ENCODE measurements around the gene CMTM7. TPM values are rescaled to one million over a fixed set of nuclear protein-coding genes. Genes with fewer than 3 reads are reported as not detected.

Gene CMTM7
- total and polyA plus RNA-seq, 2 of the 13 experiments (the other 11 are each of a cell fraction or from before 2014, with no cell fraction given) = 20.9 to 21.4 TPM

DNA sequence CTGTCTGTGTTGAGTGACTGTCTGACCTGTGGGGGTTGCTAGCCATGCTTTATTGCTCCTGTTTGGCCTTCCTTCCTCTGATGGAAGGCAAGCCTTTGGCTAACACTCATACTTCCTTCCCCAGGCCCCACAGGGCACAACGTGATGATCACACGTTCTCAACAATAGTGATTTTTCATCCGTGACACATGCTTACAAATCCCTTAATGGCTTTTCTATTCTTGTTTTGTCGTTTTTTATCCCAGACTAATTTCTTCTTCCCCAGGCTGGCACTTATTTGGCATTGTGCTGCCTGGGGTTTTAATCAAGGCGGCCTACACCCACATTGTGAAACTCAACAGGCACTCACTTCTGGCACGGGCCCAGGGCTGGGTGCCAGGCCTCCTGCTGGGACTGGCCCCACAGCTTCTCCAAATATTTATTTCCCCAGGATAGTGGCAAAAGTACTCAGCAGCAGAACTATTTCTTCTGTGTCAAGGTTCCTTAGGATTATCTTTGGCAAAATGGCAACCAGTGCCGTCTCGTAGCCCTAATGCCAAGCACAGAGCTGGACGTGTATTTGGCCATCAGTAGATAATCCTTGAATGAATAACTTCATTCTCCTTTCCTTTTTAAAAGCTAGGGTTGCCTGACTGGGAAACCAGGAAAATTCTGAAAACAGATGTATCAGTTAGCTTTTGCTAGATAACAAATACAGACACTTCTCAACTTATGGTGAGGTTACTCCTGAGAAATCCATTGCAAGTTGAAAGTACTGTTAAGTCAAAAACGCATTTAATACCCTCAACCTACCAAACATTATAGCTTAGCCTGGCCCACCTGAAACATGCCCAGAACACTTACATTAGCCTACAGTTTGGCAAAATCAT lies 30.6 kb downstream of the CMTM7 start:
- peaks cover 9% of the 10 kb centered on the region for H3K9me3 ChIP-seq (ENCODE audit: low read length)
- no peak overlapping the region for H3K4me3 ChIP-seq (replicated peaks in 1 of 3; ENCODE audit: insufficient read depth in 1 of 3, low read depth in 2 of 3, low read length in 3 of 3)
- FAIRE-seq (no peak), ATAC-seq (no peak), DNase-seq (ENCODE audit: low spot score) (no peak)
- TF ChIP-seq FOXA1 (IDR thresholded peaks at IDR 0.05) (no peak), FOXA1 (CRISPR knock-in tag; IDR thresholded peaks at IDR 0.05) (no peak), RBAK (CRISPR knock-in tag; IDR thresholded peaks at IDR 0.05) (peak; percentile 83)
- H3K36me3 ChIP-seq (replicated peaks in 1 of 2; ENCODE audit: control insufficient read depth in 1 of 2, insufficient read depth in 2 of 2, low read length in 2 of 2) = no peaks in the 10 kb centered on the region
- ChIA-PET CTCF (ENCODE audit: low intra/inter-chr PET ratio, low total read pairs) (no interaction called here), POLR2A (no interaction called here)
- H3K4me2 ChIP-seq (ENCODE audit: low read depth, low read length) = no peak overlapping the region
- WGBS (ENCODE audit: low lambda C conversion rate) = 94% methylated on average over 10 of the region's 10 CpGs
- no peaks in the 10 kb centered on the region for H4K20me1 ChIP-seq (ENCODE audit: insufficient read depth, low read length)
- H2AFZ ChIP-seq (ENCODE audit: low read length) = no peak overlapping the region
- no peak overlapping the region for H3K9ac ChIP-seq (ENCODE audit: insufficient read depth, low read depth, low read length)
- no peak overlapping the region for H3K27ac ChIP-seq (ENCODE audit: extremely low read length, insufficient read depth, low read length)
- peaks cover 47% of the 10 kb centered on the region for H3K4me1 ChIP-seq (ENCODE audit: insufficient read depth, low read length)
- no TSS peak for BruUV-seq (replicated peaks)
- H3K27me3 ChIP-seq (ENCODE audit: control insufficient read depth in 1 of 2, insufficient read depth in 2 of 2, low read length in 2 of 2) = no peaks in the 10 kb centered on the region
- peaks cover 53% of the 10 kb centered on the region for H3K79me2 ChIP-seq (ENCODE audit: insufficient read depth, low read length)
- in situ Hi-C loops (cut with HindIII; ENCODE audit: extremely low pct_ligation_motif_present, low pct_unique_long_range_greater_than_20kb) = no loop called here
- intact Hi-C loops (cut with micrococcal nuclease; ENCODE audit: unreplicated experiment) = loop anchor here (2.0 kb wide), 1 partner anchor 73 kb away; no protein-coding TSS in a partner anchor

GRCh38 chr3:32422943-32423342 lies 31.3 kb downstream of the CMTM7 start:
- FAIRE-seq (no peak), DNase-seq (ENCODE audit: low spot score) (no peak), ATAC-seq (no peak)
- no peak overlapping the region for H3K27ac ChIP-seq (ENCODE audit: extremely low read length, insufficient read depth, low read length)
- 89% methylated on average over 2 of the region's 2 CpGs for WGBS (ENCODE audit: low lambda C conversion rate)
- H3K4me2 ChIP-seq (ENCODE audit: low read depth, low read length) = no peak overlapping the region
- no peaks in the 10 kb centered on the region for H3K27me3 ChIP-seq (ENCODE audit: control insufficient read depth in 1 of 2, insufficient read depth in 2 of 2, low read length in 2 of 2)
- no peaks in the 10 kb centered on the region for H3K36me3 ChIP-seq (replicated peaks in 1 of 2; ENCODE audit: control insufficient read depth in 1 of 2, insufficient read depth in 2 of 2, low read length in 2 of 2)
- peaks cover 52% of the 10 kb centered on the region for H3K4me1 ChIP-seq (ENCODE audit: insufficient read depth, low read length)
- in situ Hi-C loops (cut with HindIII; ENCODE audit: extremely low pct_ligation_motif_present, low pct_unique_long_range_greater_than_20kb) = no loop called here
- intact Hi-C loops (cut with micrococcal nuclease; ENCODE audit: unreplicated experiment) = no loop called here
- CTCF ChIA-PET (ENCODE audit: low intra/inter-chr PET ratio, low total read pairs) = no interaction called here
- no peak overlapping the region for H2AFZ ChIP-seq (ENCODE audit: low read length)
- BruUV-seq (replicated peaks) = no TSS peak
- peaks cover 9% of the 10 kb centered on the region for H3K9me3 ChIP-seq (ENCODE audit: low read length)
- H3K9ac ChIP-seq (ENCODE audit: insufficient read depth, low read depth, low read length) = no peak overlapping the region
- H3K79me2 ChIP-seq (ENCODE audit: insufficient read depth, low read length) = peaks cover 56% of the 10 kb centered on the region
- H3K4me3 ChIP-seq (replicated peaks in 1 of 3; ENCODE audit: insufficient read depth in 1 of 3, low read depth in 2 of 3, low read length in 3 of 3) = no peak overlapping the region
- no peaks in the 10 kb centered on the region for H4K20me1 ChIP-seq (ENCODE audit: insufficient read depth, low read length)
- POLR2A ChIA-PET = no interaction called here
- TF ChIP-seq SETDB1 (CRISPR knock-in tag; IDR thresholded peaks at IDR 0.05; ENCODE audit: borderline replicate concordance) = no peak
- TF ChIP-seq ZNF205 (CRISPR knock-in tag; IDR thresholded peaks at IDR 0.05) = no peak
- TF ChIP-seq FOXC1 (CRISPR knock-in tag; IDR thresholded peaks at IDR 0.05; ENCODE audit: borderline replicate concordance) = no peak
- no peak for TF ChIP-seq KLF12 (CRISPR knock-in tag; IDR thresholded peaks at IDR 0.05; ENCODE audit: borderline replicate concordance)
- no peak for TF ChIP-seq ARID2 (CRISPR knock-in tag; IDR thresholded peaks at IDR 0.05; ENCODE audit: borderline replicate concordance)
- TF ChIP-seq, protein P1, sequence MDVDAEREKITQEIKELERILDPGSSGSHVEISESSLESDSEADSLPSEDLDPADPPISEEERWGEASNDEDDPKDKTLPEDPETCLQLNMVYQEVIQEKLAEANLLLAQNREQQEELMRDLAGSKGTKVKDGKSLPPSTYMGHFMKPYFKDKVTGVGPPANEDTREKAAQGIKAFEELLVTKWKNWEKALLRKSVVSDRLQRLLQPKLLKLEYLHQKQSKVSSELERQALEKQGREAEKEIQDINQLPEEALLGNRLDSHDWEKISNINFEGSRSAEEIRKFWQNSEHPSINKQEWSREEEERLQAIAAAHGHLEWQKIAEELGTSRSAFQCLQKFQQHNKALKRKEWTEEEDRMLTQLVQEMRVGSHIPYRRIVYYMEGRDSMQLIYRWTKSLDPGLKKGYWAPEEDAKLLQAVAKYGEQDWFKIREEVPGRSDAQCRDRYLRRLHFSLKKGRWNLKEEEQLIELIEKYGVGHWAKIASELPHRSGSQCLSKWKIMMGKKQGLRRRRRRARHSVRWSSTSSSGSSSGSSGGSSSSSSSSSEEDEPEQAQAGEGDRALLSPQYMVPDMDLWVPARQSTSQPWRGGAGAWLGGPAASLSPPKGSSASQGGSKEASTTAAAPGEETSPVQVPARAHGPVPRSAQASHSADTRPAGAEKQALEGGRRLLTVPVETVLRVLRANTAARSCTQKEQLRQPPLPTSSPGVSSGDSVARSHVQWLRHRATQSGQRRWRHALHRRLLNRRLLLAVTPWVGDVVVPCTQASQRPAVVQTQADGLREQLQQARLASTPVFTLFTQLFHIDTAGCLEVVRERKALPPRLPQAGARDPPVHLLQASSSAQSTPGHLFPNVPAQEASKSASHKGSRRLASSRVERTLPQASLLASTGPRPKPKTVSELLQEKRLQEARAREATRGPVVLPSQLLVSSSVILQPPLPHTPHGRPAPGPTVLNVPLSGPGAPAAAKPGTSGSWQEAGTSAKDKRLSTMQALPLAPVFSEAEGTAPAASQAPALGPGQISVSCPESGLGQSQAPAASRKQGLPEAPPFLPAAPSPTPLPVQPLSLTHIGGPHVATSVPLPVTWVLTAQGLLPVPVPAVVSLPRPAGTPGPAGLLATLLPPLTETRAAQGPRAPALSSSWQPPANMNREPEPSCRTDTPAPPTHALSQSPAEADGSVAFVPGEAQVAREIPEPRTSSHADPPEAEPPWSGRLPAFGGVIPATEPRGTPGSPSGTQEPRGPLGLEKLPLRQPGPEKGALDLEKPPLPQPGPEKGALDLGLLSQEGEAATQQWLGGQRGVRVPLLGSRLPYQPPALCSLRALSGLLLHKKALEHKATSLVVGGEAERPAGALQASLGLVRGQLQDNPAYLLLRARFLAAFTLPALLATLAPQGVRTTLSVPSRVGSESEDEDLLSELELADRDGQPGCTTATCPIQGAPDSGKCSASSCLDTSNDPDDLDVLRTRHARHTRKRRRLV (CRISPR knock-in tag; IDR thresholded peaks at IDR 0.05) = no peak
- no peak for TF ChIP-seq ZNF749 (CRISPR knock-in tag; IDR thresholded peaks at IDR 0.05; ENCODE audit: borderline replicate concordance)
- TF ChIP-seq ZNF512 (CRISPR knock-in tag; IDR thresholded peaks at IDR 0.05) = no peak
- TF ChIP-seq ZNF256 (CRISPR knock-in tag; conservative IDR thresholded peaks at IDR 0.05) = no peak
